HCT116 (cell line): ENCODE data around the gene TEKTIP1. TPM values are rescaled to one million over a fixed set of nuclear protein-coding genes. Genes with fewer than 3 reads are reported as not detected.

Experiments
- ATAC-seq: fragments of 200-7000 bp; cut with Tn5 transposase; 2 replicates; pipeline ENCODE4 v1.9.1; 2020; ENCODE audit warnings: mild to moderate bottlenecking, moderate library complexity
- BruUV-seq: library from RNA; stranded (reverse); fragments of 400-500 nt; replicated peaks from 2 replicates; lab custom pipeline; 2021; lab: Mats Ljungman, UMichigan
- CTCF ChIA-PET: fragments of 300-600 bp; sonication (Branson Sonifier 250); formaldehyde crosslinking; loops from one replicate; lab custom pipeline; 2021; ENCODE audit warnings: antibody characterized with exemption; lab: Charles Lee
- POLR2A ChIA-PET: fragments of 300-600, 350-600 bp; sonication (Branson Sonifier 250); formaldehyde crosslinking; loops from one replicate; lab custom pipeline; 2021; ENCODE audit warnings: antibody characterized with exemption; lab: Charles Lee
- RAD21 ChIA-PET, 2 experiments: fragments of 300-600 bp; sonication (Branson Sonifier 250); formaldehyde crosslinking; loops; one replicate each; lab custom pipeline; 2023; ENCODE audit warnings: low total read pairs in 2 of 2; ENCODE audit not compliant: uncharacterized antibody in 2 of 2, unreplicated experiment in 2 of 2, low non-redundant PET in 1 of 2; lab: Charles Lee
- DNase-seq: peaks from one replicate; pipeline ENCODE4 v3.0.0-alpha.2; 2010; ENCODE audit warnings: low read depth, low spot score
- H2AFZ ChIP-seq: fragments of 200-600 bp; shearing (Covaris generic), sonication (generic); 2 replicates; pipeline ENCODE4 v1.6.1; 2017; ENCODE audit warnings: low read depth, mixed run types, mixed read lengths, antibody characterized with exemption, low read length; ENCODE audit not compliant: poor library complexity, severe bottlenecking
- H3K27ac ChIP-seq: 2 replicates; pipeline ENCODE4 v1.5.1; 2012; ENCODE audit warnings: low read depth, low read length
- H3K27me3 ChIP-seq: fragments of 200-600 bp; sonication (generic); 2 replicates; pipeline ENCODE4 v1.6.1; 2016; ENCODE audit warnings: mixed run types, low read length, mixed read lengths; ENCODE audit not compliant: insufficient read depth
- H3K36me3 ChIP-seq, 2 experiments: fragments of 200-500 bp in 1 of 2; fragments of 200-600 bp in 1 of 2; sonication (Bioruptor generic) in 1 of 2; sonication (generic) in 1 of 2; 2 replicates each; pipeline versions ENCODE4 v1.5.1 to v1.6.1; 2014 to 2016; ENCODE audit warnings: low read length in 2 of 2, inconsistent platforms in 1 of 2, mixed read lengths in 1 of 2, mixed run types in 1 of 2; ENCODE audit not compliant: insufficient read depth in 2 of 2, control insufficient read depth in 1 of 2
- H3K4me1 ChIP-seq, 2 experiments: fragments of 200-600 bp in 1 of 2; sonication (generic) in 1 of 2; 2 replicates each; pipeline versions ENCODE4 v1.5.1 to v1.6.1; 2012 to 2017; ENCODE audit warnings: low read length in 2 of 2, inconsistent platforms in 1 of 2, mild to moderate bottlenecking in 1 of 2, mixed read lengths in 1 of 2, mixed run types in 1 of 2, moderate library complexity in 1 of 2; ENCODE audit not compliant: insufficient read depth in 2 of 2, control insufficient read depth in 1 of 2
- H3K4me2 ChIP-seq: fragments of 200-600 bp; sonication (generic); 2 replicates; pipeline ENCODE4 v1.6.1; 2017; ENCODE audit warnings: mixed run types, low read length, mixed read lengths
- H3K4me3 ChIP-seq, 2 experiments: fragments of 200-600 bp in 1 of 2; sonication (generic) in 1 of 2; replicated peaks in 1 of 2; 2 replicates each; pipeline ENCODE4 v1.5.1; 2011 to 2016; ENCODE audit warnings: low read length in 2 of 2, control low read depth in 1 of 2, low read depth in 1 of 2, mild to moderate bottlenecking in 1 of 2, mixed read lengths in 1 of 2, mixed run types in 1 of 2
- H3K79me2 ChIP-seq: fragments of 200-600 bp; sonication (generic); 2 replicates; pipeline ENCODE4 v1.6.1; 2017; ENCODE audit warnings: mild to moderate bottlenecking, mixed run types, low read length, moderate library complexity, mixed read lengths; ENCODE audit not compliant: insufficient read depth
- H3K9ac ChIP-seq: fragments of 200-600 bp; sonication (generic); 2 replicates; pipeline ENCODE4 v1.6.1; 2016; ENCODE audit warnings: low read length, mixed read lengths
- H3K9me2 ChIP-seq: fragments of 200-600 bp; sonication (generic), shearing (Covaris generic); 2 replicates; pipeline ENCODE4 v1.6.1; 2017; ENCODE audit warnings: mixed run types, mild to moderate bottlenecking, moderate library complexity; ENCODE audit not compliant: insufficient read depth
- H3K9me3 ChIP-seq, 2 experiments: fragments of 200-500 bp in 1 of 2; fragments of 200-600 bp in 1 of 2; sonication (Bioruptor generic) in 1 of 2; sonication (generic) in 1 of 2; 2 replicates each; pipeline ENCODE4 v1.6.1; 2014 to 2017; ENCODE audit warnings: low read length in 2 of 2, mixed read lengths in 2 of 2, inconsistent platforms in 1 of 2, low read depth in 1 of 2, mild to moderate bottlenecking in 1 of 2, mixed run types in 1 of 2, moderate library complexity in 1 of 2; ENCODE audit not compliant: control insufficient read depth in 1 of 2, insufficient read depth in 1 of 2
- H4K20me1 ChIP-seq: fragments of 200-600 bp; sonication (generic), shearing (Covaris generic); 2 replicates; pipeline ENCODE4 v1.6.1; 2017; ENCODE audit warnings: mixed run types, mild to moderate bottlenecking, moderate library complexity; ENCODE audit not compliant: insufficient read depth
- ATF3 ChIP-seq: IDR thresholded peaks from 2 replicates; pipeline ENCODE4 v1.6.1; 2012
- CBX3 ChIP-seq: IDR thresholded peaks from 2 replicates; pipeline ENCODE4 v1.6.1; 2012; ENCODE audit warnings: low read depth
- CTCF ChIP-seq, 3 experiments: fragments of 200-600 bp in 1 of 3; sonication (generic) in 1 of 3; IDR thresholded peaks in 2 of 3; conservative IDR thresholded peaks in 1 of 3; 2 replicates each; pipeline ENCODE4 v1.5.1; 2012 to 2017; ENCODE audit warnings: low read depth in 2 of 3, low read length in 2 of 3, antibody characterized with exemption in 1 of 3, borderline replicate concordance in 1 of 3, control low read depth in 1 of 3, mild to moderate bottlenecking in 1 of 3, mixed read lengths in 1 of 3, mixed run types in 1 of 3, moderate library complexity in 1 of 3; ENCODE audit not compliant: insufficient read depth in 1 of 3
- ELF1 ChIP-seq: IDR thresholded peaks from 2 replicates; pipeline ENCODE4 v1.6.1; 2012; ENCODE audit warnings: low read depth, borderline replicate concordance
- EZH2 ChIP-seq: fragments of 200-600 bp; sonication (generic); IDR thresholded peaks from 2 replicates; pipeline ENCODE4 v1.6.1; 2017; ENCODE audit warnings: antibody characterized with exemption, mixed run types
- MAX ChIP-seq: IDR thresholded peaks from 2 replicates; pipeline ENCODE4 v1.6.1; 2012
- POLR2A ChIP-seq: IDR thresholded peaks from 2 replicates; pipeline ENCODE4 v1.7.0; 2011; ENCODE audit warnings: borderline replicate concordance; ENCODE audit not compliant: insufficient read depth, insufficient read length; ENCODE audit errors: extremely low read depth
- POLR2AphosphoS5 ChIP-seq: IDR thresholded peaks from 2 replicates; pipeline ENCODE4 v1.6.1; 2011; ENCODE audit warnings: mild to moderate bottlenecking, low read depth, low read length, moderate library complexity
- REST ChIP-seq: IDR thresholded peaks from 2 replicates; pipeline ENCODE4 v1.6.1; 2012; ENCODE audit warnings: low read depth
- SIN3A ChIP-seq: IDR thresholded peaks from 2 replicates; pipeline ENCODE4 v1.6.1; 2012; ENCODE audit warnings: low read depth
- SP1 ChIP-seq: IDR thresholded peaks from 2 replicates; pipeline ENCODE4 v1.6.1; 2012; ENCODE audit warnings: low read depth
- TCF7L2 ChIP-seq: IDR thresholded peaks from 2 replicates; pipeline ENCODE4 v1.7.0; 2011; ENCODE audit warnings: borderline replicate concordance, inconsistent platforms; ENCODE audit not compliant: insufficient read depth, insufficient read length; ENCODE audit errors: extremely low read depth
- ZBTB33 ChIP-seq: IDR thresholded peaks from 2 replicates; pipeline ENCODE4 v1.6.1; 2011; ENCODE audit warnings: mild to moderate bottlenecking, low read length, moderate library complexity; ENCODE audit not compliant: insufficient replicate concordance; ENCODE audit errors: extremely low read depth
- ZFX ChIP-seq: fragments of 450-650 bp; IDR thresholded peaks from 2 replicates; pipeline ENCODE4 v1.6.1; 2017
- intact Hi-C: fragments of 100-400 bp; cut with micrococcal nuclease; formaldehyde crosslinking; loops from 2 replicates; pipeline ENCODE4 v1.10.0; 2022
- total RNA-seq: library from RNA; stranded (reverse); gene quantifications from one replicate; pipeline ENCODE4 v1.2.1, GENCODE V29; 2021; ENCODE audit not compliant: unreplicated experiment

Gene TEKTIP1
- total RNA-seq, 1 experiment from 2014 or later: 1.2 TPM

GRCh38 chr19:3494559-3494958, 44.4 kb upstream of the TEKTIP1 start:
- H3K9ac ChIP-seq: no peak overlapping the region
- DNase-seq (no peak), ATAC-seq (no peak)
- no peak overlapping the region for H3K27ac ChIP-seq
- no peak overlapping the region for H3K4me3 ChIP-seq
- intact Hi-C loops: no loop called here
- CTCF ChIA-PET: interaction anchor here (1.3 kb wide), 1 partner anchor 9 kb away, joined by 6 read pairs; no protein-coding TSS in a partner anchor
- H3K9me3 ChIP-seq: no peaks in the 10 kb centered on the region
- TF ChIP-seq POLR2A (no peak), ATF3 (no peak), POLR2AphosphoS5 (no peak), MAX (no peak), SP1 (no peak), CBX3 (no peak), TCF7L2 (no peak), CTCF (IDR thresholded peaks at IDR 0.05 in 2 of 3, conservative IDR thresholded peaks at IDR 0.05 in 1 of 3; ENCODE audit: borderline replicate concordance in 1 of 3, insufficient read depth in 1 of 3, low read depth in 2 of 3, low read length in 2 of 3) (no peak), ELF1 (no peak), EZH2 (no peak), ZBTB33 (no peak), REST (no peak), ZFX (no peak), SIN3A (no peak)
- TF ChIP-seq, all 23 proteins: peak for 0
- no peaks in the 10 kb centered on the region for H3K27me3 ChIP-seq
- H3K4me1 ChIP-seq: peaks cover 7% of the 10 kb centered on the region in 2 experiments; a peak in 2 of 4 replicates
- ChIA-PET POLR2A (interaction anchor here (1.2 kb wide), 1 partner anchor 10 kb away, joined by 3 read pairs; no protein-coding TSS in a partner anchor), RAD21 (no interaction called here)
- peaks cover 29% of the 10 kb centered on the region for H3K79me2 ChIP-seq
- no peaks in the 10 kb centered on the region for H4K20me1 ChIP-seq
- no peaks in the 10 kb centered on the region for H3K9me2 ChIP-seq
- H3K4me2 ChIP-seq: no peak overlapping the region
- H2AFZ ChIP-seq: no peak overlapping the region
- H3K36me3 ChIP-seq: peaks cover 2 to 22% of the 10 kb centered on the region in 2 experiments; a peak in 3 of 4 replicates
- BruUV-seq: no TSS peak
